Right cardiac atrium (tissue), 5 donors: ENCODE data around the gene PTPRG. TPM values are rescaled to one million over a fixed set of nuclear protein-coding genes. Genes with fewer than 3 reads are reported as not detected.

Experiments used
- ATAC-seq, 2 donors: fragments of 200-7000 bp; cut with Tn5 transposase; one replicate each; pipeline versions ENCODE4 v1.8.0 to v1.9.1; 2020; ENCODE audit warnings: moderate library complexity in 2 of 2, mild to moderate bottlenecking in 1 of 2
- DNase-seq, 3 donors: peaks; one replicate each; pipeline ENCODE4 v3.0.0-alpha.2; 2020
- H3K27ac ChIP-seq: one replicate; pipeline ENCODE4 v1.5.1; 2013; ENCODE audit warnings: mild to moderate bottlenecking, low read length, control low read depth, moderate library complexity
- H3K27me3 ChIP-seq: one replicate; pipeline ENCODE4 v1.6.1; 2013; ENCODE audit not compliant: control insufficient read depth, insufficient read depth
- H3K4me1 ChIP-seq: one replicate; pipeline ENCODE4 v1.6.1; 2013; ENCODE audit warnings: low read length; ENCODE audit not compliant: control insufficient read depth, insufficient read depth
- H3K4me3 ChIP-seq: one replicate; pipeline ENCODE4 v1.5.1; 2013; ENCODE audit warnings: low read length, control low read depth
- H3K9me3 ChIP-seq: one replicate; pipeline ENCODE4 v1.6.1; 2013; ENCODE audit warnings: low read length; ENCODE audit not compliant: control insufficient read depth
- WGBS: extraction: QIAGEN DNeasy Blood & Tissue Kit; methylation state at CpG from one replicate; pipeline ENCODE4 v1.1.7; 2013; 5-methylcytosine and 5-hydroxymethylcytosine counted together
- intact Hi-C, 4 donors: fragments of 100-400 bp; cut with DNase I; formaldehyde crosslinking; loops; one replicate each; pipeline versions ENCODE4 v1.11.0 to v1.14.0; 2022 to 2023
- polyA plus RNA-seq: library from polyadenylated mRNA; stranded (reverse); fragments of 200-250 nt; gene quantifications from one replicate; pipeline ENCODE4 v1.2.3, GENCODE V29; 2013
- total RNA-seq, 4 donors: library from RNA; stranded (reverse); fragmentation: NEBNext Ultra II Directional; extraction: Animal tissue kit (Norgen Biotek cat#: 25700); gene quantifications; one replicate each; pipeline ENCODE4 v1.2.1, GENCODE V29; 2021
- donor health status: healthy with polysubstance abuse.
- donor health status: DM: no; HTN: yes; CAD: no.
- donor health status: DM: no; HTN: no; CAD: no.
- donor health status: DM: no; HTN: yes; CAD: no; lungs with severe emphysema.
- donor health status: DM: yes; HTN: yes; CAD: no.

The PTPRG gene
- total and polyA plus RNA-seq, 5 donors: 8.6 to 50.7 (median 32.3) TPM

GRCh38 chr3:62188681-62189375 is 627.5 kb downstream of the PTPRG start:
- WGBS: 5% methylated on average over 18 of the region's 18 CpGs
- Histone ChIP-seq H3K27ac (no peak overlapping the region), H3K9me3 (no peaks in the 10 kb centered on the region), H3K27me3 (no peaks in the 10 kb centered on the region), H3K4me1 (peaks cover 7% of the 10 kb centered on the region), H3K4me3 (no peak overlapping the region)
- DNase-seq (peak; percentile 75 to 90 (median 86)), ATAC-seq (peak; percentile 67 to 73)
- intact Hi-C loops: loop anchor here (5.0 to 10.0 kb wide), 3 partner anchors 324 to 627 kb away; partner anchors contain the start of gene PTPRG (in 3 of the 4)

- Histone ChIP-seq H3K27ac (no peak overlapping the region), H3K9me3 (no peaks in the 10 kb centered on the region), H3K4me1 (peaks cover 7% of the 10 kb centered on the region), H3K27me3 (no peaks in the 10 kb centered on the region), H3K4me3 (no peak overlapping the region)
- WGBS: 89% methylated on average over 9 of the region's 9 CpGs
- DNase-seq (no peak), ATAC-seq (no peak)
- intact Hi-C loops: loop anchor here (5.0 to 10.0 kb wide), 3 partner anchors 325 to 627 kb away; partner anchors contain the start of gene PTPRG (in 3 of the 4)
Observed at GRCh38 chr3:62189376-62189698, 628.0 kb downstream of the PTPRG start.

GRCh38 chr3:62192891-62193290 is 631.5 kb downstream of the PTPRG start:
- peaks cover 3% of the 10 kb centered on the region for H3K4me1 ChIP-seq

GRCh38 chr3:62193586-62194345 is 632.4 kb downstream of the PTPRG start:
- Histone ChIP-seq H3K9me3 (no peaks in the 10 kb centered on the region), H3K4me3 (no peak overlapping the region), H3K27ac (no peak overlapping the region), H3K4me1 (peaks cover 3% of the 10 kb centered on the region), H3K27me3 (no peaks in the 10 kb centered on the region)
- intact Hi-C loops: no loop called here
- ATAC-seq (no peak), DNase-seq (no peak)
- WGBS: 92% methylated on average over 10 of the region's 10 CpGs

More at GRCh38 chr3:62192891-62193290, 631.5 kb downstream of the PTPRG start:
- no peak for DNase-seq
- H3K27me3 ChIP-seq: no peaks in the 10 kb centered on the region
- H3K4me3 ChIP-seq: no peak overlapping the region
- intact Hi-C loops: no loop called here
- H3K27ac ChIP-seq: no peak overlapping the region
- no peaks in the 10 kb centered on the region for H3K9me3 ChIP-seq
- no peak for ATAC-seq
- 75% methylated on average over 5 of the region's 5 CpGs for WGBS

- ATAC-seq (no peak), DNase-seq (no peak)
- H3K4me1 ChIP-seq: no peaks in the 10 kb centered on the region
- H3K4me3 ChIP-seq: no peak overlapping the region
- no peaks in the 10 kb centered on the region for H3K27me3 ChIP-seq
- WGBS: 89% methylated on average over 5 of the region's 5 CpGs
- intact Hi-C loops: no loop called here
- no peak overlapping the region for H3K27ac ChIP-seq
- no peaks in the 10 kb centered on the region for H3K9me3 ChIP-seq
Observed at GRCh38 chr3:62197350-62198012, 636.1 kb downstream of the PTPRG start.

- H3K9me3 ChIP-seq: no peaks in the 10 kb centered on the region
- intact Hi-C loops: no loop called here
- no peak for DNase-seq
- WGBS: 83% methylated on average over 3 of the region's 3 CpGs
- no peak overlapping the region for H3K4me3 ChIP-seq
- no peak for ATAC-seq
- H3K27ac ChIP-seq: no peak overlapping the region
- no peaks in the 10 kb centered on the region for H3K4me1 ChIP-seq
- no peaks in the 10 kb centered on the region for H3K27me3 ChIP-seq
Observed at GRCh38 chr3:62199126-62199525, 637.8 kb downstream of the PTPRG start.

GRCh38 chr3:62201438-62202035 is 640.2 kb downstream of the PTPRG start:
- peak in 1 of 2 donors; percentile 39 for ATAC-seq
- 42% methylated on average over 6 of the region's 6 CpGs for WGBS
- no peak for DNase-seq
- Histone ChIP-seq H3K4me3 (no peak overlapping the region), H3K27ac (no peak overlapping the region), H3K27me3 (no peaks in the 10 kb centered on the region), H3K4me1 (no peaks in the 10 kb centered on the region), H3K9me3 (no peaks in the 10 kb centered on the region)
- intact Hi-C loops: loop anchor here in 1 of 4 donors (10.0 kb wide), 1 partner anchor 113 kb away; no protein-coding TSS in a partner anchor

GRCh38 chr3:62203152-62203551 is 641.8 kb downstream of the PTPRG start:
- H3K4me3 ChIP-seq: no peak overlapping the region
- ATAC-seq: peak in 1 of 2 donors; percentile 13
- no peaks in the 10 kb centered on the region for H3K9me3 ChIP-seq
- H3K27me3 ChIP-seq: no peaks in the 10 kb centered on the region
- no peaks in the 10 kb centered on the region for H3K4me1 ChIP-seq
- intact Hi-C loops: loop anchor here in 1 of 4 donors (10.0 kb wide), 1 partner anchor 112 kb away; no protein-coding TSS in a partner anchor
- no peak for DNase-seq
- WGBS: 93% methylated on average over 22 of the region's 22 CpGs
- no peak overlapping the region for H3K27ac ChIP-seq

GRCh38 chr3:62203561-62203960 is 642.2 kb downstream of the PTPRG start:
- Histone ChIP-seq H3K27me3 (no peaks in the 10 kb centered on the region), H3K4me1 (no peaks in the 10 kb centered on the region), H3K27ac (no peak overlapping the region), H3K4me3 (no peak overlapping the region), H3K9me3 (no peaks in the 10 kb centered on the region)
- intact Hi-C loops: loop anchor here in 1 of 4 donors (10.0 kb wide), 1 partner anchor 111 kb away; no protein-coding TSS in a partner anchor
- ATAC-seq (peak in 1 of 2 donors; percentile 29), DNase-seq (no peak)
- 96% methylated on average over 19 of the region's 19 CpGs for WGBS

GRCh38 chr3:62207197-62207596 is 645.8 kb downstream of the PTPRG start:
- no peaks in the 10 kb centered on the region for H3K9me3 ChIP-seq
- WGBS: 82% methylated on average over 3 of the region's 3 CpGs
- no peaks in the 10 kb centered on the region for H3K27me3 ChIP-seq
- intact Hi-C loops: loop anchor here in 1 of 4 donors (10.0 kb wide), 1 partner anchor 108 kb away; no protein-coding TSS in a partner anchor
- H3K4me1 ChIP-seq: no peaks in the 10 kb centered on the region
- ATAC-seq (no peak), DNase-seq (no peak)
- H3K4me3 ChIP-seq: no peak overlapping the region
- no peak overlapping the region for H3K27ac ChIP-seq
